Muscle of back (tissue), 11 donors: ENCODE data around the gene ANKRD9. TPM values are rescaled to one million over a fixed set of nuclear protein-coding genes. Genes with fewer than 3 reads are reported as not detected.

Experiments
- DNase-seq, 3 donors: peaks; one replicate each; pipeline versions ENCODE4 v3.0.0 to v3.0.0-alpha.2; 2013
- polyA plus RNA-seq, 10 donors: library from polyadenylated mRNA; unstranded; fragments of 120-200 nt; gene quantifications; one replicate each; pipeline ENCODE4 v1.2.1, GENCODE V29; 2013; ENCODE audit not compliant: insufficient read length in 10 of 10

ANKRD9 gene
- polyA plus RNA-seq, 10 donors: 6.4 to 15.2 (median 8.6) TPM

GRCh38 chr14:102501751-102502315 lies 7.7 kb downstream of the ANKRD9 start:
- no peak for DNase-seq

GRCh38 chr14:102500713-102501112 lies 8.9 kb downstream of the ANKRD9 start:
- DNase-seq: no peak

GRCh38 chr14:102500158-102500662 lies 9.4 kb downstream of the ANKRD9 start:
- DNase-seq: peak in 2 of 3 donors; percentile 79 to 82

- DNase-seq: no peak
Observed at GRCh38 chr14:102499401-102500157, 10.0 kb downstream of the ANKRD9 start.

GRCh38 chr14:102498678-102499265 lies 10.8 kb downstream of the ANKRD9 start:
- no peak for DNase-seq

GRCh38 chr14:102497998-102498677 lies 11.4 kb downstream of the ANKRD9 start:
- no peak for DNase-seq

- DNase-seq: no peak
Observed at GRCh38 chr14:102496958-102497744, 12.4 kb downstream of the ANKRD9 start.

- no peak for DNase-seq
Observed at GRCh38 chr14:102496331-102496691, 13.3 kb downstream of the ANKRD9 start.

GRCh38 chr14:102495491-102496330 lies 13.9 kb downstream of the ANKRD9 start:
- no peak for DNase-seq

GRCh38 chr14:102493585-102493984 lies 16.0 kb downstream of the ANKRD9 start:
- DNase-seq: no peak

GRCh38 chr14:102493096-102493495 lies 16.5 kb downstream of the ANKRD9 start:
- DNase-seq: no peak

GRCh38 chr14:102492531-102492910 lies 17.1 kb downstream of the ANKRD9 start:
- DNase-seq: no peak

GRCh38 chr14:102491786-102492530 lies 17.6 kb downstream of the ANKRD9 start:
- DNase-seq: no peak

GRCh38 chr14:102491366-102491765 lies 18.2 kb downstream of the ANKRD9 start:
- no peak for DNase-seq

GRCh38 chr14:102490456-102490855 lies 19.1 kb downstream of the ANKRD9 start:
- no peak for DNase-seq

- DNase-seq: no peak
Observed at GRCh38 chr14:102487204-102487577, 22.4 kb downstream of the ANKRD9 start.

- DNase-seq: no peak
Observed at GRCh38 chr14:102486513-102487203, 22.9 kb downstream of the ANKRD9 start.

- DNase-seq: no peak
Observed at GRCh38 chr14:102485693-102486512, 23.7 kb downstream of the ANKRD9 start.
